Coronary artery (tissue), 2 donors: Measurements from ENCODE around the gene FAM193A.

Experiments
- DNase-seq: peaks from one replicate; pipeline ENCODE4 v3.0.0-alpha.2; 2017; ENCODE audit warnings: low spot score
- H3K27ac ChIP-seq, 2 donors: fragments of 200-600 bp; sonication (generic); one replicate each; pipeline ENCODE4 v1.5.1; 2016 to 2019
- H3K4me3 ChIP-seq: fragments of 200-600 bp; sonication (generic); 2 replicates; pipeline ENCODE4 v1.5.1; 2016; ENCODE audit warnings: mild to moderate bottlenecking, moderate library complexity
- TF ChIP-seq, protein P1 (sequence below): fragments of 200-600 bp; sonication (generic); IDR thresholded peaks from one replicate; pipeline ENCODE4 v1.5.1; 2019; ENCODE audit warnings: antibody characterized with exemption

Gene FAM193A

DNA sequence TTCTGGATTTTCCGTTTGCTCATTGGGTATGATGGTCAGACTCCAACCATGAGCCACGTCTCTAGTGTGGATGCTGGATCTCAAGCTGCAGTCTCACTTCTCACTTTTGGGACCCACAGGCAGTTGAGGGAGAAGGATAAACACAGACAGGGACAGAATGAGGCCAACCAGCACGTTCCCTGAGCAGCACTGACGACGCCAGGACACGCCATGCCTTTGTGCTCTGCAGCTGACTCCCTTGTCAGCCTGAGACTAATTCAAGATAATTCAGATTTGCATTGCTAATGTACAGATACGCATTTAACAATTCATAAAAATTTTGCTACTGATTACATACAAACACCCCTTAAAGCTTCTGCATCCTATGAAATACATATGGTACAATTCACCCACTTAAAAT lies 106.5 kb downstream of the FAM193A start:
- H3K27ac ChIP-seq, result no peak overlapping the region
- TF ChIP-seq, protein P1, sequence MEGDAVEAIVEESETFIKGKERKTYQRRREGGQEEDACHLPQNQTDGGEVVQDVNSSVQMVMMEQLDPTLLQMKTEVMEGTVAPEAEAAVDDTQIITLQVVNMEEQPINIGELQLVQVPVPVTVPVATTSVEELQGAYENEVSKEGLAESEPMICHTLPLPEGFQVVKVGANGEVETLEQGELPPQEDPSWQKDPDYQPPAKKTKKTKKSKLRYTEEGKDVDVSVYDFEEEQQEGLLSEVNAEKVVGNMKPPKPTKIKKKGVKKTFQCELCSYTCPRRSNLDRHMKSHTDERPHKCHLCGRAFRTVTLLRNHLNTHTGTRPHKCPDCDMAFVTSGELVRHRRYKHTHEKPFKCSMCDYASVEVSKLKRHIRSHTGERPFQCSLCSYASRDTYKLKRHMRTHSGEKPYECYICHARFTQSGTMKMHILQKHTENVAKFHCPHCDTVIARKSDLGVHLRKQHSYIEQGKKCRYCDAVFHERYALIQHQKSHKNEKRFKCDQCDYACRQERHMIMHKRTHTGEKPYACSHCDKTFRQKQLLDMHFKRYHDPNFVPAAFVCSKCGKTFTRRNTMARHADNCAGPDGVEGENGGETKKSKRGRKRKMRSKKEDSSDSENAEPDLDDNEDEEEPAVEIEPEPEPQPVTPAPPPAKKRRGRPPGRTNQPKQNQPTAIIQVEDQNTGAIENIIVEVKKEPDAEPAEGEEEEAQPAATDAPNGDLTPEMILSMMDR, result no peak
- H3K4me3 ChIP-seq, result no peak overlapping the region
- DNase-seq, result no peak

DNA sequence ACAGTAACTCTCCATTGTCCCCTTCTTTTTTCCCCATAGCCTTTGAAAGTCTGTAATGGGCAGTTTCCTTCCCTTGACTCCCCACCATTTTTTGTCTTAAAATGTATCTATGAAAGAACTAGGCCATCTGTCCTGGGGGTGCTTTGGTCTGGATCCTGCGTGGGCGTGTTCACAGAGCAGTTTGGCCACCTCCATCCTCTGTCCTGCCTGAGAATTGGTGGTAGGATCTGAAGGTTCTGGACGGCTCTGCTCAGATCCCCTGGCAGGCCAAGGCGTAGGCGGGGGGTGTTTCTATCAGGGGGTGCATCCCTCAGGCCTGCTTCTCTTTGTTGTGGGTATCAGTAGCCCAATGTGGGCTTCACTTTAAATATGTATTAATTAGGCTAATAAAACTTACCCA lies 107.1 kb downstream of the FAM193A start:
- Histone ChIP-seq H3K27ac (no peak overlapping the region), H3K4me3 (no peak overlapping the region)
- TF ChIP-seq, protein P1, result no peak
- DNase-seq, result no peak

DNA sequence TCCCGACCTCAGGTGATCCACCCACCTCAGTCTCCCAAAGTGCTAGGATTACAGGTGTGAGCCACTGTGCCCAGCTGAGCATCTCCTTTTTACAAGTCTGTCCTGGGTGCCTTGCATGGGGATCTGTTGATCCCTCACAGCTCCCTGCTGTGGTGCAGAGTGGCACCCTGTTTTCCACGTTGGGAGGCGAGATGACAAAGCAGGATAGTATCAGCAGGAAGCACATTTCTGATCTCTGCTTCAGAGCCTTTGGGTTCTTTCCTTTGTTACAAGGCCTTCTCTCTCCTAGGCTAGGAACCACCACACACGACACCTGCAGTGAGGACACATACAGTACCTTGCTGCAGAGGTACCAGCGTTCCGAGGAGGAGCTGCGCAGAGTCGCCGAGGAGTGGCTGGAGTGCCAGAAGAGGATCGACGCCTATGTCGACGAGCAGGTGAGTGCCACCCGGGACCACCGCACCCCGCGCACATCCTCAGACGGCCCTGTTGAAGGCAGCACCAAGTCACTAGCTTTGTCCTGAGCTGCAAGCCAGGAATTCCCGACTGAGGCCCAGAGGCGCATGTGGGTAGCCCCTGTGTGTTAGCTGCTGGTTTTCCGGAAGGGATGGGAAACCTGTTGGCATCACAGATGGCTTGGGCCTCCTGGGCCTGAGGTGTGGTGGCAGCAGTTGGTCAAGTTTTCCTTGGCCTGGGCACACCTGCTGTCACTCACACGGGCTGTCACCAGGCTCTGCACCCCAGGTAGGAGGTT lies 110.1 kb downstream of the FAM193A start:
- DNase-seq, result no peak
- TF ChIP-seq, protein P1, result no peak

DNA sequence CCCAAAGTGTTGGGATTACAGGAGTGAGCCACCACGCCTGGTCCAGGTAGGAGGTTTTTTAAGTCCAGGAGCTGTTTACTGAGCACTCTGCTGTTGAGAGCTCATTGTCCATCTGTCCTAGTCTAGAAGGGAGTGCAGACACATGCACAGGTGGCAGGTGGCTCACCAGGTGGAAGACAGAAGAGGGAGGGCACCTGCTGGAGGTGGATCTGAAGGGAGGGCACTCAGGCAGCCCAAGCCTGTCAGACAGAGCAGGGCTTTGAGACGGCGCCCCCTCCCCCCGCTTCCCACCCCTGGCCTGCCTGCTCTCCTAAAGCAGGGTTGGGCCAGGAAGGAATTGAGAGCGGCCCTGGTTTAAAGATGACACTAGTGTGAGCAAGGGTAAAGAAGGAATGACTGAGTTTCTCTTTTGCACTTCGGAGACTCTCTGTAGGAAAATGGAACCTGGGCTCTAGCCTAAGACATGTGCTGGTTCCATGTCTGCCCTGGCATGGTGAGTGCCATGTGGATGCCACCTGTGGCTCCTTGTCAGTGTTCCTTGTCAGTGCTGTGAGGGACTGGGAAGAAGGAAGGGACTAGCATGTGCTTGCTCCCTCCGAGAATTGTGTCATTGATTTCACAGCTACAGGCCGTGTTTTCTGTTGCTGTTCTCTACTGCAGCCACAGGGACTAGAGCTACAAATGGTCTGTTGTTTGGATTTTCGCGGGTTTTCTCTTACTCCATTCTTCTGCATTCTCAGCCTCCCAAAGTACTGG lies 111.1 kb downstream of the FAM193A start:
- Histone ChIP-seq H3K4me3 (no peak overlapping the region), H3K27ac (no peak overlapping the region)
- TF ChIP-seq, protein P1, result no peak
- no peak for DNase-seq

More for the DNA sequence above, 110.1 kb downstream of the FAM193A start:
- Histone ChIP-seq H3K4me3 (no peak overlapping the region), H3K27ac (no peak overlapping the region)

DNA sequence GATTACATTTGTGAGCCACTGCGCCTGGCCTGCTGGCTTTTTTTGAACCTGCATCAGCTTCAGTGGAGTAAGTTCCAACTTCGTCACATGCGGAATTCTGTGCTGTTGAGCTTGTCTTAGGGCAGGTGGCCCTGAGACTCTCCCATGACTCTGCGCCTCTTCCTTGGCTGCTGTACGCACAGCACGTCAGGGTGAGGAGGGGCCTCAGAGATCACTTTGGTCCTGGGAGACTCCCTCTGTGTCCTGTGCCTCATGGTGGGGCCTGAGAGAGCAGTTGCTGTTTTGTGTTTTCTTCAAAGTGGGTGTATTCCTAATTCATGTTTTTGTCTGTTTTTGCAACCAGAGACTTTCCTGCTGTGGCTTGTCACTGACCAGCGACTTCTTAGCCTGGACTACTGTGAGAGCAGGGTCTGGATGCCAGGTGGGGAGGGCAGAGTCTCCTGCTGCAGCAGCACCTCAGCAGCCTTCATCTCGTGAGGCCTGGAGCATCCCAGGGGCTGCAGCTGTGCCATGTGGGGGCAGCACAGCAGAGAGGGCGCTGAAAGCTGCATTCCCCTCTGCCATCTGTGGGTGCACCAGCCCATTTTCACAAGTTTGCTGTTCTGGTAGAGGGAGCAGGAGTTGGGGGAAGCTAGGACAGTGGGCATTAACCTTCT lies 111.8 kb downstream of the FAM193A start:
- no peak for DNase-seq
- TF ChIP-seq, protein P1, result no peak
- H3K4me3 ChIP-seq, result no peak overlapping the region
- no peak overlapping the region for H3K27ac ChIP-seq

DNA sequence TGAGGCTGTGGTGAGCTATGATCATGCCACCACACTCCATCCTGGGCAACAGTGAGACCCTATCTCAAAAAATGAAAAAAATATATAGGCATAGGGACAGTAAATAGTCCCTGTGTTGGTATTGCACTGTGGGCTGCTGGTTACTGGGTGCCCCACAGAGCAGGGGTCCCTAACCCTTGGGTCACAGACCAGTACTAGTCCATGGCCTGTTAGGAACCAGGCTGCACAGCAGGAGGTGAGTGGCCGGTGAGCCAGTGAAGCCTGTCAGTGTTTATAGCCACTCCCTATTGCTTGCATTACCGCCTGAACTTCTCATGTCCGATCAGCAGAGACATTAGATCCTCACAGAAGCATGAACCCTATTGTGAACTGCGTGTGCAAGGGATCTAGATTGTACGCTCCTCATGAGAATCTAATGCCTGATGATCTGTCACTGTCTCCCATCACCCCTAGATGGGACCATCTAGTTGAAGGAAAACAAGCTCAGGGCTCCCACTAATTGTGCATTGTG lies 113.2 kb downstream of the FAM193A start:
- no peak for DNase-seq
- Histone ChIP-seq H3K4me3 (no peak overlapping the region), H3K27ac (no peak overlapping the region)
- TF ChIP-seq, protein P1, result no peak
